Common myeloid progenitor, CD34-positive (primary cell): ENCODE measurements around the gene RPL35.
A peak's percentile ranks its signal among the peaks of the same experiment; 100 is the strongest.

Experiments used
- CTCF ChIA-PET: fragments of 350-600 bp; sonication (Branson Sonifier 250); formaldehyde crosslinking; loops from one replicate; lab custom pipeline; 2021; ENCODE audit warnings: antibody characterized with exemption; lab: Charles Lee
- POLR2A ChIA-PET: fragments of 350-600 bp; sonication (Branson Sonifier 250); formaldehyde crosslinking; loops from one replicate; lab custom pipeline; 2021; ENCODE audit warnings: antibody characterized with exemption; lab: Charles Lee
- DNase-seq, 3 donors: peaks; one replicate each; pipeline versions ENCODE4 v3.0.0 to v3.0.0-alpha.2; 2013
- H3K27ac ChIP-seq, 2 experiments: 1 replicate in 1 of 2; 2 replicates in 1 of 2; pipeline ENCODE4 v1.7.0; 2013; ENCODE audit warnings: inconsistent platforms in 2 of 2, low read length in 2 of 2, mild to moderate bottlenecking in 2 of 2, low read depth in 1 of 2, moderate library complexity in 1 of 2; ENCODE audit not compliant: severe bottlenecking in 2 of 2, insufficient read depth in 1 of 2, poor library complexity in 1 of 2
- H3K27me3 ChIP-seq, 5 experiments: replicated peaks in 2 of 5; 1 replicate in 3 of 5; 2 replicates in 2 of 5; pipeline versions ENCODE4 v1.6.1 to v1.7.0; 2013; ENCODE audit warnings: low read length in 4 of 5, mild to moderate bottlenecking in 2 of 5, moderate library complexity in 2 of 5, inconsistent platforms in 1 of 5; ENCODE audit not compliant: insufficient read depth in 5 of 5, control insufficient read depth in 4 of 5
- H3K36me3 ChIP-seq, 4 experiments: 1 replicate in 2 of 4; 2 replicates in 2 of 4; pipeline versions ENCODE4 v1.6.1 to v1.7.0; 2013; ENCODE audit warnings: low read length in 3 of 4, control low read depth in 1 of 4, mild to moderate bottlenecking in 1 of 4; ENCODE audit not compliant: control insufficient read depth in 4 of 4, insufficient read depth in 4 of 4
- H3K4me1 ChIP-seq, 4 experiments: 1 replicate in 3 of 4; 2 replicates in 1 of 4; pipeline versions ENCODE4 v1.6.1 to v1.7.1; 2013; ENCODE audit warnings: low read length in 3 of 4, mild to moderate bottlenecking in 3 of 4, control low read depth in 1 of 4, inconsistent platforms in 1 of 4, moderate library complexity in 1 of 4; ENCODE audit not compliant: control insufficient read depth in 4 of 4, insufficient read depth in 4 of 4; ENCODE audit errors: control extremely low read depth in 1 of 4
- H3K4me3 ChIP-seq, 7 experiments: 1 replicate in 4 of 7; 2 replicates in 3 of 7; pipeline versions ENCODE4 v1.5.1 to v1.7.0; 2013; ENCODE audit warnings: mild to moderate bottlenecking in 7 of 7, low read length in 6 of 7, moderate library complexity in 6 of 7, inconsistent platforms in 2 of 7, low read depth in 2 of 7, control low read depth in 1 of 7; ENCODE audit not compliant: insufficient read depth in 4 of 7, control insufficient read depth in 1 of 7; ENCODE audit errors: extremely low read depth in 1 of 7
- H3K9me3 ChIP-seq, 5 experiments: 1 replicate in 4 of 5; 2 replicates in 1 of 5; pipeline versions ENCODE4 v1.6.1 to v1.7.1; 2013; ENCODE audit warnings: low read length in 4 of 5, mild to moderate bottlenecking in 2 of 5, inconsistent platforms in 1 of 5, low read depth in 1 of 5, moderate library complexity in 1 of 5; ENCODE audit not compliant: control insufficient read depth in 4 of 5, insufficient read depth in 2 of 5; ENCODE audit errors: control extremely low read depth in 1 of 5
- WGBS: methylation state at CpG from one replicate; pipeline ENCODE4 v1.1.5; 2013; ENCODE audit not compliant: insufficient coverage; 5-methylcytosine and 5-hydroxymethylcytosine counted together

The RPL35 gene

DNA sequence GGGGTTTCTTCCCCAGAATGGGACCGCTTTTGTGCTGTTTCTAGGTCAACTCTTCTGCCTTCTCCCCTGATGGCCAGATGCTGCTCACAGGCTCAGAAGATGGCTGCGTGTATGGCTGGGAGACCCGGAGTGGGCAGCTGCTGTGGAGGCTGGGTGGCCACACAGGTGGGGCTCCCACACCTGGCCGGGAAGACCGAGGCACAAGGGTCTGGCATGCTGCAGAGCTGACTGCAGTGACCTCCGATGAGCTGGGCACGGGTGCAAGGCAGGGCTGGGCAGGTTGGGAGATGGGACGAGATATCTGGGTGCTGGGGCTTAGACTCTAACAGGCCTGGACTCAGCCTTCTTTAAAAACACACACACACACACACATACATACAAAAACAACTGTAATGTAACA is 7.6 kb downstream of the RPL35 start:
- ChIA-PET POLR2A (interaction anchor here (1.7 kb wide), 1 partner anchor 8 kb away, joined by 7 read pairs; the partner anchor contains the start of genes ARPC5L and RPL35), CTCF (interaction anchor here (1.0 to 21.5 kb wide), 21 partner anchors 8 to 302 kb away, joined by 3 to 547 read pairs (median 8); partner anchors contain the start of genes ARPC5L, NR6A1, OLFML2A and RPL35)
- peaks cover 8 to 31% (median 23%) of the 10 kb centered on the region in 4 experiments for H3K36me3 ChIP-seq
- no peak for DNase-seq
- H3K27me3 ChIP-seq, result no peaks in the 10 kb centered on the region
- no peak overlapping the region for H3K27ac ChIP-seq
- 100% methylated on average over 6 of the region's 8 CpGs for WGBS
- H3K9me3 ChIP-seq, result no peaks in the 10 kb centered on the region
- peaks cover 0 to 24% (median 20%) of the 10 kb centered on the region in 4 experiments for H3K4me1 ChIP-seq
- H3K4me3 ChIP-seq, result no peak overlapping the region

GRCh38 chr9:124853605-124854143 is 8.1 kb downstream of the RPL35 start:
- Histone ChIP-seq H3K4me3 (peak overlapping the region in 5 of 7 experiments; percentile 46 to 75 (median 66)), H3K4me1 (peaks cover 0 to 23% (median 18%) of the 10 kb centered on the region in 4 experiments), H3K27ac (no peak overlapping the region), H3K27me3 (no peaks in the 10 kb centered on the region), H3K9me3 (no peaks in the 10 kb centered on the region), H3K36me3 (peaks cover 8 to 26% (median 18%) of the 10 kb centered on the region in 4 experiments)
- DNase-seq, result no peak
- ChIA-PET POLR2A (interaction anchor here (0.6 to 1.7 kb wide), 3 partner anchors 8 to 84 kb away, joined by 3 to 7 read pairs (median 3); partner anchors contain the start of genes ARPC5L and RPL35), CTCF (interaction anchor here (0.6 to 21.5 kb wide), 25 partner anchors 8 to 289 kb away, joined by 3 to 547 read pairs (median 4); partner anchors contain the start of genes ARPC5L, NR6A1, OLFML2A and RPL35)
- WGBS, result 83% methylated on average over 9 of the region's 11 CpGs

- peaks cover 3 to 19% (median 11%) of the 10 kb centered on the region in 4 experiments for H3K36me3 ChIP-seq
- peaks cover 0 to 21% (median 17%) of the 10 kb centered on the region in 4 experiments for H3K4me1 ChIP-seq
- no peaks in the 10 kb centered on the region for H3K9me3 ChIP-seq
- H3K4me3 ChIP-seq, result peak within 1 kb of the TSS; percentile 16 to 75 (median 51)
- H3K27me3 ChIP-seq, result no peaks in the 10 kb centered on the region
- 3% methylated on average over 46 of the region's 51 CpGs for WGBS
- DNase-seq, result peak; percentile 66 to 86 (median 85)
- ChIA-PET CTCF (interaction anchor here (0.6 to 21.5 kb wide), 39 partner anchors 9 to 312 kb away, joined by 3 to 547 read pairs (median 3); partner anchors contain the start of genes ARPC5L, NR6A1, OLFML2A and RPL35), POLR2A (interaction anchor here (0.6 to 1.7 kb wide), 3 partner anchors 9 to 83 kb away, joined by 3 to 7 read pairs (median 3); partner anchors contain the start of genes ARPC5L and RPL35)
- H3K27ac ChIP-seq, result no peak within 1 kb of the TSS
Observed at GRCh38 chr9:124852829-124853531, 8.8 kb downstream of the RPL35 start, which contains the start of gene WDR38. Gene WDR38, plus strand, starts transcription at chr9:124853460. Its CDS starts 72 bp downstream, at chr9:124853532.

DNA sequence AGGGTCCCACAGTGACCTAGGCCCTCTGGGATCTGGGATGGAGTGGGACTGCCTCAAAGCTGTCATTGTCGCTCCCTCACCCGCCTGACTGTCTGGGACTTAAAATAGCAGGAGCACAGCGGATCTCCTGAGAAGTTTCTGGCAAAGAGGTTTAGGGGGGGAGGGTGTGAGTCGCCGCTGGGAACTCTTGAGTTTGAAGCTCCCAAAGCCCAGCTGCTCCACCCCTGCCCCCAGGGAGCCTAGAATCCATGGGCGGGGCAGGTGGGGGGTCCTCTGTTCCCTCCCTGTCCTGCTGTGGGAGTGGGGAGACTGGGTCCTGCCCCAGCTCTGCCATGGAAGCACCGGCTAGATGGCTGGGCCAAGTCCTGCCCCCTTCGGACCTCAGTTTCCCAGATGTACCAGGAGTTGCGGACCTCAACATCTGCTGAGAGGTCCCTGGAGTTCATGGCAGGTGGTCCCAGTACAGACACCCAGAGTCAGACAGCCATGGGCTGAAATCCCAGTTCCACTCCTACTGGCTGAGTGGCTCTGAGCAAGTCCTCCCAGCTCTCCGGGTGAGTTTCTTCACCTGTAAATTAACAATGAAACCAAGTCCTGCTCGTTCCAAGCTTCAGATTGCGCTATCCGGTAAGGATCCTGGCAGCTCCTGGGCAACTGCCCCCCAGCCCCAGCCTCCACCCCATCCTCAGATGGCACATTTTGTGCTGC is 9.5 kb downstream of the RPL35 start:
- Histone ChIP-seq H3K27ac (no peak overlapping the region), H3K9me3 (no peaks in the 10 kb centered on the region), H3K4me3 (peak overlapping the region in 6 of 7 experiments; percentile 20 to 75 (median 58)), H3K27me3 (no peaks in the 10 kb centered on the region), H3K36me3 (peaks cover under 1 to 12% (median 5%) of the 10 kb centered on the region in 4 experiments), H3K4me1 (peaks cover 0 to 21% (median 17%) of the 10 kb centered on the region in 4 experiments)
- POLR2A ChIA-PET, result interaction anchor here (1.7 kb wide), 1 partner anchor 10 kb away, joined by 7 read pairs; the partner anchor contains the start of genes ARPC5L and RPL35
- WGBS, result 89% methylated on average over 10 of the region's 13 CpGs
- CTCF ChIA-PET, result interaction anchor here (0.8 to 21.5 kb wide), 28 partner anchors 10 to 312 kb away, joined by 3 to 547 read pairs (median 4); partner anchors contain the start of genes ARPC5L, NR6A1, OLFML2A and RPL35
- DNase-seq, result no peak

GRCh38 chr9:124849801-124850200 is 12.0 kb downstream of the RPL35 start:
- Histone ChIP-seq H3K27ac (no peak overlapping the region), H3K27me3 (no peaks in the 10 kb centered on the region), H3K9me3 (no peaks in the 10 kb centered on the region), H3K4me1 (peaks cover 0 to 21% (median 17%) of the 10 kb centered on the region in 4 experiments), H3K36me3 (no peaks in the 10 kb centered on the region), H3K4me3 (no peak overlapping the region)
- DNase-seq, result no peak
- WGBS, result 98% methylated on average over 8 of the region's 10 CpGs
- ChIA-PET POLR2A (interaction anchor here (0.6 kb wide), 1 partner anchor 183 kb away, joined by 3 read pairs; no protein-coding TSS in a partner anchor), CTCF (interaction anchor here (0.8 to 21.5 kb wide), 7 partner anchors 9 to 75 kb away, joined by 3 to 547 read pairs (median 6); partner anchors contain the start of genes NR6A1 and OLFML2A)

- Histone ChIP-seq H3K27me3 (no peaks in the 10 kb centered on the region), H3K9me3 (no peaks in the 10 kb centered on the region), H3K36me3 (no peaks in the 10 kb centered on the region), H3K27ac (no peak overlapping the region), H3K4me1 (peaks cover 0 to 9% (median 4%) of the 10 kb centered on the region in 4 experiments), H3K4me3 (no peak overlapping the region)
- POLR2A ChIA-PET, result no interaction called here
- CTCF ChIA-PET, result interaction anchor here (0.6 to 21.5 kb wide), 5 partner anchors 9 to 248 kb away, joined by 3 to 547 read pairs (median 4); partner anchors contain the start of genes NR6A1 and OLFML2A
- WGBS, result 95% methylated on average over 4 of the region's 6 CpGs
- no peak for DNase-seq
Observed at GRCh38 chr9:124846969-124847368, 14.8 kb downstream of the RPL35 start.
